HCT116 (cell line): ENCODE results near the gene ANAPC2. TPM values are rescaled to one million over a fixed set of nuclear protein-coding genes. Genes with fewer than 3 reads are reported as not detected.

ENCODE experiments used
- ATAC-seq: fragments of 200-7000 bp; cut with Tn5 transposase; 2 replicates; pipeline ENCODE4 v1.9.1; 2020; ENCODE audit warnings: mild to moderate bottlenecking, moderate library complexity
- BruUV-seq: library from RNA; stranded (reverse); fragments of 400-500 nt; replicated peaks from 2 replicates; lab custom pipeline; 2021; lab: Mats Ljungman, UMichigan
- CTCF ChIA-PET: fragments of 300-600 bp; sonication (Branson Sonifier 250); formaldehyde crosslinking; loops from one replicate; lab custom pipeline; 2021; ENCODE audit warnings: antibody characterized with exemption; lab: Charles Lee
- POLR2A ChIA-PET: fragments of 300-600, 350-600 bp; sonication (Branson Sonifier 250); formaldehyde crosslinking; loops from one replicate; lab custom pipeline; 2021; ENCODE audit warnings: antibody characterized with exemption; lab: Charles Lee
- RAD21 ChIA-PET, 2 experiments: fragments of 300-600 bp; sonication (Branson Sonifier 250); formaldehyde crosslinking; loops; one replicate each; lab custom pipeline; 2023; ENCODE audit warnings: low total read pairs in 2 of 2; ENCODE audit not compliant: uncharacterized antibody in 2 of 2, unreplicated experiment in 2 of 2, low non-redundant PET in 1 of 2; lab: Charles Lee
- DNase-seq: peaks from one replicate; pipeline ENCODE4 v3.0.0-alpha.2; 2010; ENCODE audit warnings: low read depth, low spot score
- H2AFZ ChIP-seq: fragments of 200-600 bp; shearing (Covaris generic), sonication (generic); 2 replicates; pipeline ENCODE4 v1.6.1; 2017; ENCODE audit warnings: low read depth, mixed run types, mixed read lengths, antibody characterized with exemption, low read length; ENCODE audit not compliant: poor library complexity, severe bottlenecking
- H3K27ac ChIP-seq: 2 replicates; pipeline ENCODE4 v1.5.1; 2012; ENCODE audit warnings: low read depth, low read length
- H3K27me3 ChIP-seq: fragments of 200-600 bp; sonication (generic); 2 replicates; pipeline ENCODE4 v1.6.1; 2016; ENCODE audit warnings: mixed run types, low read length, mixed read lengths; ENCODE audit not compliant: insufficient read depth
- H3K36me3 ChIP-seq, 2 experiments: fragments of 200-500 bp in 1 of 2; fragments of 200-600 bp in 1 of 2; sonication (Bioruptor generic) in 1 of 2; sonication (generic) in 1 of 2; 2 replicates each; pipeline versions ENCODE4 v1.5.1 to v1.6.1; 2014 to 2016; ENCODE audit warnings: low read length in 2 of 2, inconsistent platforms in 1 of 2, mixed read lengths in 1 of 2, mixed run types in 1 of 2; ENCODE audit not compliant: insufficient read depth in 2 of 2, control insufficient read depth in 1 of 2
- H3K4me1 ChIP-seq, 2 experiments: fragments of 200-600 bp in 1 of 2; sonication (generic) in 1 of 2; 2 replicates each; pipeline versions ENCODE4 v1.5.1 to v1.6.1; 2012 to 2017; ENCODE audit warnings: low read length in 2 of 2, inconsistent platforms in 1 of 2, mild to moderate bottlenecking in 1 of 2, mixed read lengths in 1 of 2, mixed run types in 1 of 2, moderate library complexity in 1 of 2; ENCODE audit not compliant: insufficient read depth in 2 of 2, control insufficient read depth in 1 of 2
- H3K4me2 ChIP-seq: fragments of 200-600 bp; sonication (generic); 2 replicates; pipeline ENCODE4 v1.6.1; 2017; ENCODE audit warnings: mixed run types, low read length, mixed read lengths
- H3K4me3 ChIP-seq, 2 experiments: fragments of 200-600 bp in 1 of 2; sonication (generic) in 1 of 2; replicated peaks in 1 of 2; 2 replicates each; pipeline ENCODE4 v1.5.1; 2011 to 2016; ENCODE audit warnings: low read length in 2 of 2, control low read depth in 1 of 2, low read depth in 1 of 2, mild to moderate bottlenecking in 1 of 2, mixed read lengths in 1 of 2, mixed run types in 1 of 2
- H3K79me2 ChIP-seq: fragments of 200-600 bp; sonication (generic); 2 replicates; pipeline ENCODE4 v1.6.1; 2017; ENCODE audit warnings: mild to moderate bottlenecking, mixed run types, low read length, moderate library complexity, mixed read lengths; ENCODE audit not compliant: insufficient read depth
- H3K9ac ChIP-seq: fragments of 200-600 bp; sonication (generic); 2 replicates; pipeline ENCODE4 v1.6.1; 2016; ENCODE audit warnings: low read length, mixed read lengths
- H3K9me2 ChIP-seq: fragments of 200-600 bp; sonication (generic), shearing (Covaris generic); 2 replicates; pipeline ENCODE4 v1.6.1; 2017; ENCODE audit warnings: mixed run types, mild to moderate bottlenecking, moderate library complexity; ENCODE audit not compliant: insufficient read depth
- H3K9me3 ChIP-seq, 2 experiments: fragments of 200-500 bp in 1 of 2; fragments of 200-600 bp in 1 of 2; sonication (Bioruptor generic) in 1 of 2; sonication (generic) in 1 of 2; 2 replicates each; pipeline ENCODE4 v1.6.1; 2014 to 2017; ENCODE audit warnings: low read length in 2 of 2, mixed read lengths in 2 of 2, inconsistent platforms in 1 of 2, low read depth in 1 of 2, mild to moderate bottlenecking in 1 of 2, mixed run types in 1 of 2, moderate library complexity in 1 of 2; ENCODE audit not compliant: control insufficient read depth in 1 of 2, insufficient read depth in 1 of 2
- H4K20me1 ChIP-seq: fragments of 200-600 bp; sonication (generic), shearing (Covaris generic); 2 replicates; pipeline ENCODE4 v1.6.1; 2017; ENCODE audit warnings: mixed run types, mild to moderate bottlenecking, moderate library complexity; ENCODE audit not compliant: insufficient read depth
- POLR2A ChIP-seq: IDR thresholded peaks from 2 replicates; pipeline ENCODE4 v1.7.0; 2011; ENCODE audit warnings: borderline replicate concordance; ENCODE audit not compliant: insufficient read depth, insufficient read length; ENCODE audit errors: extremely low read depth
- POLR2AphosphoS5 ChIP-seq: IDR thresholded peaks from 2 replicates; pipeline ENCODE4 v1.6.1; 2011; ENCODE audit warnings: mild to moderate bottlenecking, low read depth, low read length, moderate library complexity
- RAD21 ChIP-seq: IDR thresholded peaks from 2 replicates; pipeline ENCODE4 v1.6.1; 2012; ENCODE audit warnings: low read depth, mild to moderate bottlenecking
- SRF ChIP-seq: IDR thresholded peaks from 2 replicates; pipeline ENCODE4 v1.6.1; 2012; ENCODE audit warnings: low read depth
- YY1 ChIP-seq: IDR thresholded peaks from 2 replicates; pipeline ENCODE4 v1.6.1; 2011; ENCODE audit warnings: low read length, low read depth, moderate library complexity, mild to moderate bottlenecking; ENCODE audit not compliant: insufficient replicate concordance; ENCODE audit errors: extremely low read depth
- ZFX ChIP-seq: fragments of 450-650 bp; IDR thresholded peaks from 2 replicates; pipeline ENCODE4 v1.6.1; 2017
- intact Hi-C: fragments of 100-400 bp; cut with micrococcal nuclease; formaldehyde crosslinking; loops from 2 replicates; pipeline ENCODE4 v1.10.0; 2022
- total RNA-seq: library from RNA; stranded (reverse); gene quantifications from one replicate; pipeline ENCODE4 v1.2.1, GENCODE V29; 2021; ENCODE audit not compliant: unreplicated experiment
- TF ChIP-seq, protein P1 (sequence below), 3 experiments: fragments of 200-600 bp in 1 of 3; sonication (generic) in 1 of 3; IDR thresholded peaks in 2 of 3; conservative IDR thresholded peaks in 1 of 3; 2 replicates each; pipeline ENCODE4 v1.5.1; 2012 to 2017; ENCODE audit warnings: low read depth in 2 of 3, low read length in 2 of 3, antibody characterized with exemption in 1 of 3, borderline replicate concordance in 1 of 3, control low read depth in 1 of 3, mild to moderate bottlenecking in 1 of 3, mixed read lengths in 1 of 3, mixed run types in 1 of 3, moderate library complexity in 1 of 3; ENCODE audit not compliant: insufficient read depth in 1 of 3
- TF ChIP-seq, protein P2 (sequence below): IDR thresholded peaks from 2 replicates; pipeline ENCODE4 v1.6.1; 2012; ENCODE audit warnings: low read depth

The ANAPC2 gene
- total RNA-seq, 1 experiment from 2014 or later = 75.5 TPM

DNA sequence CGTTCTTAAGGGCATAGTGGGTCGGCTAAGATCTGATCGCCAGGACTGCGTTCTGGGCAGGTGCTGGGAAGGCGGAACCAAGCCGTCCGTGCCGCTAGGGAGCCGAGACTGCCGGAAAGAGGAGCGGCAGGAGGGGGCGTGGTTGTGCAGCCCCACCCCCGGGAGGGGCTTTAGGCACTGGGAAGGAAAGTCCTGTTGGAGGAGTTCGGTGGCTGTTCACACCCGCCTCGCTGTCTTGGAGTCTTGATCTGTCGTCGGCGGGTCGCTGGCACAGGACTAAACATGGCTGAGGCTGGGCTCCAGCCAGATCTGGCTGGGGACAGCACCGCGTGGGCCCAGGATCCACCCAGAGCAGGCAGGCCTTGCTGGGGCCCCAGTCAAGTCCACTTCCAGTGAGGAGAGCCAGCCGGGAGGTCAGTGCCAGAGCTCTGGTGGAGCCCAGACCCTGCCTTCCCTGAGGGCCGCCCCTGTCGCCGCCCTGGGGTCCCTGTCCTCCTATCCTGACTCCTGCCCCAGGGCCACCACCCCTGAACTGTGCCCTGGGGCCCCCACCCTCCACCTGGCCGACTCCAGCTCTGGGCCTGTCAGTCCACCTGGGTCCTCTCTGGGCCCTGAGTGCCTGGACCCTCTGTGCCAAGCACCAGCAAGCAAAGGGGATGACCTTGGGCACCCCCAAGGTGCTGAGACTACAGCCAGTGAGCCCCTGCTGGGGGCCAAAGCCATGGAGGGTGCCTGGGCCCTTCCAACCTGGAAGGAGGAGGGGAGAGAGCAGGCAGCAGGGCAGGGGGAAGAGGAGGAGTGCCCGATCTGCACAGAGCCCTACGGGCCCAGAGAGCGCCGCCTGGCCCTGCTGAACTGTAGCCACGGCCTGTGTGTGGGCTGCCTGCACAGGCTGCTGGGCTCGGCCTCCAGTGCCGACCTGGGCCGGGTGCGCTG is 29.2 kb upstream of the ANAPC2 start:
- Histone ChIP-seq H3K9ac (peak overlapping the region; percentile 52), H3K9me3 (no peaks in the 10 kb centered on the region), H3K4me2 (peak overlapping the region; percentile 77), H3K9me2 (no peaks in the 10 kb centered on the region), H2AFZ (no peak overlapping the region), H3K27ac (peak overlapping the region; percentile 94), H3K4me3 (peak overlapping the region; percentile 45 to 46), H3K79me2 (no peaks in the 10 kb centered on the region), H3K27me3 (no peaks in the 10 kb centered on the region), H3K36me3 (no peaks in the 10 kb centered on the region), H3K4me1 (peaks cover 28 to 59% of the 10 kb centered on the region in 2 experiments), H4K20me1 (no peaks in the 10 kb centered on the region)
- ChIA-PET CTCF (interaction anchor here (0.9 kb wide), 1 partner anchor 10 kb away, joined by 3 read pairs; the partner anchor contains the start of gene RNF224), RAD21 (no interaction called here), POLR2A (interaction anchor here (0.7 to 1.8 kb wide), 3 partner anchors 9 to 54 kb away, joined by 3 to 6 read pairs (median 5); partner anchors contain the start of gene RNF224)
- TF ChIP-seq, protein P1, sequence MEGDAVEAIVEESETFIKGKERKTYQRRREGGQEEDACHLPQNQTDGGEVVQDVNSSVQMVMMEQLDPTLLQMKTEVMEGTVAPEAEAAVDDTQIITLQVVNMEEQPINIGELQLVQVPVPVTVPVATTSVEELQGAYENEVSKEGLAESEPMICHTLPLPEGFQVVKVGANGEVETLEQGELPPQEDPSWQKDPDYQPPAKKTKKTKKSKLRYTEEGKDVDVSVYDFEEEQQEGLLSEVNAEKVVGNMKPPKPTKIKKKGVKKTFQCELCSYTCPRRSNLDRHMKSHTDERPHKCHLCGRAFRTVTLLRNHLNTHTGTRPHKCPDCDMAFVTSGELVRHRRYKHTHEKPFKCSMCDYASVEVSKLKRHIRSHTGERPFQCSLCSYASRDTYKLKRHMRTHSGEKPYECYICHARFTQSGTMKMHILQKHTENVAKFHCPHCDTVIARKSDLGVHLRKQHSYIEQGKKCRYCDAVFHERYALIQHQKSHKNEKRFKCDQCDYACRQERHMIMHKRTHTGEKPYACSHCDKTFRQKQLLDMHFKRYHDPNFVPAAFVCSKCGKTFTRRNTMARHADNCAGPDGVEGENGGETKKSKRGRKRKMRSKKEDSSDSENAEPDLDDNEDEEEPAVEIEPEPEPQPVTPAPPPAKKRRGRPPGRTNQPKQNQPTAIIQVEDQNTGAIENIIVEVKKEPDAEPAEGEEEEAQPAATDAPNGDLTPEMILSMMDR (IDR thresholded peaks at IDR 0.05 in 2 of 3, conservative IDR thresholded peaks at IDR 0.05 in 1 of 3; ENCODE audit: borderline replicate concordance in 1 of 3, insufficient read depth in 1 of 3, low read depth in 2 of 3, low read length in 2 of 3) = no peak
- no peak for TF ChIP-seq SRF
- TF ChIP-seq POLR2A = peak; percentile 34
- TF ChIP-seq YY1 = peak; percentile 25
- TF ChIP-seq, protein P2, sequence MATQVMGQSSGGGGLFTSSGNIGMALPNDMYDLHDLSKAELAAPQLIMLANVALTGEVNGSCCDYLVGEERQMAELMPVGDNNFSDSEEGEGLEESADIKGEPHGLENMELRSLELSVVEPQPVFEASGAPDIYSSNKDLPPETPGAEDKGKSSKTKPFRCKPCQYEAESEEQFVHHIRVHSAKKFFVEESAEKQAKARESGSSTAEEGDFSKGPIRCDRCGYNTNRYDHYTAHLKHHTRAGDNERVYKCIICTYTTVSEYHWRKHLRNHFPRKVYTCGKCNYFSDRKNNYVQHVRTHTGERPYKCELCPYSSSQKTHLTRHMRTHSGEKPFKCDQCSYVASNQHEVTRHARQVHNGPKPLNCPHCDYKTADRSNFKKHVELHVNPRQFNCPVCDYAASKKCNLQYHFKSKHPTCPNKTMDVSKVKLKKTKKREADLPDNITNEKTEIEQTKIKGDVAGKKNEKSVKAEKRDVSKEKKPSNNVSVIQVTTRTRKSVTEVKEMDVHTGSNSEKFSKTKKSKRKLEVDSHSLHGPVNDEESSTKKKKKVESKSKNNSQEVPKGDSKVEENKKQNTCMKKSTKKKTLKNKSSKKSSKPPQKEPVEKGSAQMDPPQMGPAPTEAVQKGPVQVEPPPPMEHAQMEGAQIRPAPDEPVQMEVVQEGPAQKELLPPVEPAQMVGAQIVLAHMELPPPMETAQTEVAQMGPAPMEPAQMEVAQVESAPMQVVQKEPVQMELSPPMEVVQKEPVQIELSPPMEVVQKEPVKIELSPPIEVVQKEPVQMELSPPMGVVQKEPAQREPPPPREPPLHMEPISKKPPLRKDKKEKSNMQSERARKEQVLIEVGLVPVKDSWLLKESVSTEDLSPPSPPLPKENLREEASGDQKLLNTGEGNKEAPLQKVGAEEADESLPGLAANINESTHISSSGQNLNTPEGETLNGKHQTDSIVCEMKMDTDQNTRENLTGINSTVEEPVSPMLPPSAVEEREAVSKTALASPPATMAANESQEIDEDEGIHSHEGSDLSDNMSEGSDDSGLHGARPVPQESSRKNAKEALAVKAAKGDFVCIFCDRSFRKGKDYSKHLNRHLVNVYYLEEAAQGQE = no peak
- no peak for TF ChIP-seq RAD21
- TF ChIP-seq POLR2AphosphoS5 = peak; percentile 80
- 0 out of 2 replicates have a peak, but pooled peaks have one; percentile 14 for TF ChIP-seq ZFX
- ATAC-seq (peak; percentile 77), DNase-seq (peak; percentile 53)
- intact Hi-C loops = no loop called here
- TSS peak; percentile 34 for BruUV-seq
